Loucy (cell line): ENCODE results near the gene PPFIA4.

Source experiments
- EZH2phosphoT487 ChIP-seq: fragments of 200-600 bp; IDR thresholded peaks from 2 replicates; pipeline ENCODE4 v1.6.1; 2018; ENCODE audit warnings: antibody characterized with exemption, mild to moderate bottlenecking, moderate library complexity, borderline replicate concordance
- TF ChIP-seq, protein P1 (sequence below): fragments of 200-600 bp; sonication (generic); conservative IDR thresholded peaks from 2 replicates; pipeline ENCODE4 v1.5.1; 2014; ENCODE audit warnings: mild to moderate bottlenecking, antibody characterized with exemption, low read length

DNA sequence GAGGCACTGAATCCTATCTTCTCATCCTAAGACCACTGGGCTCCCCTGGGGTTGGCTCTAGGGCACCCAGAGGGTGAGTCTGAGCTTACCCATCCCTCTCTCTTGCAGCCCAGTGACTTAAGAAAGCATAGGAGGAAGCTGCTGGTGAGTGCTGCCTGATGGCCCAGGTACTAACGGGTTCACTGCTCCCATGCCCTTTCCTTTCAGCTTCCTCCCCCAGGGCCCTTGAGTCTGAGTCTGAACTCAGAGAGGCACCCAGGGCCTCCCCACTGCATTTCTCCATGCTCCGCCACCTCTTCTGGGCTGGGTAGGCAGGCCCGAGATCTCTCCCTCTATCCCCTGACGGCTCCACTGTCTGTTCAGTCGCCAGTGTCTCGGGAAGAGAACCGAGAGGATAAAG, 29.7 kb downstream of the PPFIA4 start:
- TF ChIP-seq, protein P1, sequence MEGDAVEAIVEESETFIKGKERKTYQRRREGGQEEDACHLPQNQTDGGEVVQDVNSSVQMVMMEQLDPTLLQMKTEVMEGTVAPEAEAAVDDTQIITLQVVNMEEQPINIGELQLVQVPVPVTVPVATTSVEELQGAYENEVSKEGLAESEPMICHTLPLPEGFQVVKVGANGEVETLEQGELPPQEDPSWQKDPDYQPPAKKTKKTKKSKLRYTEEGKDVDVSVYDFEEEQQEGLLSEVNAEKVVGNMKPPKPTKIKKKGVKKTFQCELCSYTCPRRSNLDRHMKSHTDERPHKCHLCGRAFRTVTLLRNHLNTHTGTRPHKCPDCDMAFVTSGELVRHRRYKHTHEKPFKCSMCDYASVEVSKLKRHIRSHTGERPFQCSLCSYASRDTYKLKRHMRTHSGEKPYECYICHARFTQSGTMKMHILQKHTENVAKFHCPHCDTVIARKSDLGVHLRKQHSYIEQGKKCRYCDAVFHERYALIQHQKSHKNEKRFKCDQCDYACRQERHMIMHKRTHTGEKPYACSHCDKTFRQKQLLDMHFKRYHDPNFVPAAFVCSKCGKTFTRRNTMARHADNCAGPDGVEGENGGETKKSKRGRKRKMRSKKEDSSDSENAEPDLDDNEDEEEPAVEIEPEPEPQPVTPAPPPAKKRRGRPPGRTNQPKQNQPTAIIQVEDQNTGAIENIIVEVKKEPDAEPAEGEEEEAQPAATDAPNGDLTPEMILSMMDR: no peak
- no peak for TF ChIP-seq EZH2phosphoT487
